HepG2 (cell line): Measurements from ENCODE around the gene UPK1A. TPM values are rescaled to one million over a fixed set of nuclear protein-coding genes. Genes with fewer than 3 reads are reported as not detected.

Experiments
- ARID5B ChIP-seq: IDR thresholded peaks from 2 replicates; pipeline ENCODE4 v1.4.0; 2020; ENCODE audit warnings: mild to moderate bottlenecking, missing genetic modification reagents
- ATRX ChIP-seq: sonication (generic); formaldehyde crosslinking; IDR thresholded peaks from 2 replicates; pipeline ENCODE4 v1.4.0; 2020; ENCODE audit warnings: missing genetic modification reagents, borderline replicate concordance
- CC2D1A ChIP-seq: sonication (generic); formaldehyde crosslinking; IDR thresholded peaks from 2 replicates; pipeline ENCODE4 v1.8.1; 2023; ENCODE audit warnings: mild to moderate bottlenecking, missing genetic modification reagents
- FOXK1 ChIP-seq: sonication (generic); formaldehyde crosslinking; IDR thresholded peaks from 2 replicates; pipeline ENCODE4 v1.4.0; 2020; ENCODE audit warnings: low read depth, missing genetic modification reagents, borderline replicate concordance
- HOXD1 ChIP-seq: sonication (generic); formaldehyde crosslinking; IDR thresholded peaks from 2 replicates; pipeline ENCODE4 v1.5.0; 2020; ENCODE audit warnings: missing genetic modification reagents
- JDP2 ChIP-seq: sonication (generic); formaldehyde crosslinking; IDR thresholded peaks from 2 replicates; pipeline ENCODE4 v1.8.1; 2022; ENCODE audit warnings: missing genetic modification reagents, borderline replicate concordance
- SAP130 ChIP-seq: IDR thresholded peaks from 2 replicates; pipeline ENCODE4 v1.6.1; 2016; ENCODE audit warnings: low read depth
- SIN3A ChIP-seq: IDR thresholded peaks from 2 replicates; pipeline ENCODE4 v1.6.1; 2011; ENCODE audit warnings: low read depth, mild to moderate bottlenecking, control low read depth, low read length, borderline replicate concordance
- SOX6 ChIP-seq, 2 experiments: fragments of 450-650 bp in 1 of 2; sonication (generic) in 1 of 2; formaldehyde crosslinking in 1 of 2; IDR thresholded peaks; 2 replicates each; pipeline versions ENCODE4 v1.4.0 to v1.6.1; 2017 to 2020; ENCODE audit warnings: antibody characterized with exemption in 1 of 2, mild to moderate bottlenecking in 1 of 2, missing genetic modification reagents in 1 of 2
- SP140L ChIP-seq: sonication (generic); formaldehyde crosslinking; IDR thresholded peaks from 2 replicates; pipeline ENCODE4 v1.4.0; 2020; ENCODE audit warnings: missing genetic modification reagents, borderline replicate concordance
- SRSF9 ChIP-seq: fragments of 200-400 bp; formaldehyde crosslinking; IDR thresholded peaks from 2 replicates; pipeline ENCODE4 v1.6.1; 2018; ENCODE audit warnings: borderline replicate concordance, mild to moderate bottlenecking, low read depth, low read length; ENCODE audit not compliant: insufficient read depth, poor library complexity, severe bottlenecking
- TCF12 ChIP-seq, 2 experiments: fragments of 450-650 bp in 1 of 2; sonication (generic) in 1 of 2; formaldehyde crosslinking in 1 of 2; IDR thresholded peaks; 2 replicates each; pipeline versions ENCODE4 v1.6.1 to v1.8.0; 2017 to 2022; ENCODE audit warnings: antibody characterized with exemption in 1 of 2, mild to moderate bottlenecking in 1 of 2, missing genetic modification reagents in 1 of 2, moderate library complexity in 1 of 2
- TSC22D2 ChIP-seq: sonication (generic); formaldehyde crosslinking; IDR thresholded peaks from 2 replicates; pipeline ENCODE4 v1.5.1; 2020; ENCODE audit warnings: missing genetic modification reagents, mild to moderate bottlenecking, borderline replicate concordance
- ZBTB8A ChIP-seq: sonication (generic); formaldehyde crosslinking; IDR thresholded peaks from 2 replicates; pipeline ENCODE4 v1.4.0; 2020; ENCODE audit warnings: mild to moderate bottlenecking, low read depth, missing genetic modification reagents, borderline replicate concordance
- ZNF274 ChIP-seq: sonication (generic); formaldehyde crosslinking; IDR thresholded peaks from 2 replicates; pipeline ENCODE4 v1.5.1; 2020; ENCODE audit warnings: mild to moderate bottlenecking, missing genetic modification reagents
- ZNF383 ChIP-seq: sonication (generic); formaldehyde crosslinking; IDR thresholded peaks from 2 replicates; pipeline ENCODE4 v1.4.0; 2020; ENCODE audit warnings: missing genetic modification reagents, mild to moderate bottlenecking, borderline replicate concordance
- ZNF484 ChIP-seq: sonication (generic); formaldehyde crosslinking; IDR thresholded peaks from 2 replicates; pipeline ENCODE4 v1.5.1; 2020; ENCODE audit warnings: mild to moderate bottlenecking, low read depth, missing genetic modification reagents, borderline replicate concordance
- ZNF510 ChIP-seq: sonication (generic); formaldehyde crosslinking; IDR thresholded peaks from 2 replicates; pipeline ENCODE4 v1.4.0; 2020; ENCODE audit warnings: low read depth, mild to moderate bottlenecking, missing genetic modification reagents
- ZNF850 ChIP-seq: sonication (generic); formaldehyde crosslinking; conservative IDR thresholded peaks from 2 replicates; pipeline ENCODE4 v1.9.0; 2021; ENCODE audit warnings: mild to moderate bottlenecking, missing genetic modification reagents
- ZSCAN22 ChIP-seq: sonication (generic); formaldehyde crosslinking; IDR thresholded peaks from 2 replicates; pipeline ENCODE4 v1.4.0; 2020; ENCODE audit warnings: mild to moderate bottlenecking, missing genetic modification reagents
- polyA plus RNA-seq, 8 experiments: library from polyadenylated mRNA; depleted of rRNA in 3 of 8; stranded (reverse) in 7 of 8; unstranded in 1 of 8; fragments of >200 nt; fragmentation: Illumina TruSeq in 4 of 8; extraction: Trizol in 4 of 8; gene quantifications; 2 replicates each; pipeline versions ENCODE4 v1.2.1 to v1.2.3, GENCODE V29; 2011 to 2016; ENCODE audit warnings: low read depth in 4 of 8, missing spikeins in 1 of 8, mixed read lengths in 1 of 8; ENCODE audit not compliant: insufficient read depth in 1 of 8
- total RNA-seq, 5 experiments: library from RNA; depleted of rRNA; stranded (reverse); fragments of >200 nt; fragmentation: Illumina TruSeq; extraction: Trizol; gene quantifications; 2 replicates each; pipeline ENCODE4 v1.2.3, GENCODE V29; 2016; ENCODE audit warnings: low read depth in 1 of 5
- TF ChIP-seq, protein P1 (sequence below): IDR thresholded peaks from 2 replicates; pipeline ENCODE4 v1.6.1; 2016; ENCODE audit warnings: low read depth
- TF ChIP-seq, protein P2 (sequence below): sonication (generic); formaldehyde crosslinking; IDR thresholded peaks from 2 replicates; pipeline ENCODE4 v1.4.0; 2020; ENCODE audit warnings: mild to moderate bottlenecking, missing genetic modification reagents

Gene UPK1A
- total and polyA plus RNA-seq, 2 of the 13 experiments (the other 11 are each of a cell fraction or from before 2014, with no cell fraction given), result 2.9 TPM; not detected in 1

- TF ChIP-seq SAP130 (peak; percentile 60; the same call in 1 of the 2 replicates), SP140L (CRISPR knock-in tag) (no peak), CC2D1A (CRISPR knock-in tag) (no peak), SIN3A (0 out of 2 replicates have a peak, but pooled peaks have one; percentile 21), SRSF9 (no peak), ZBTB8A (CRISPR knock-in tag) (no peak), FOXK1 (CRISPR knock-in tag) (no peak), ARID5B (CRISPR knock-in tag) (no peak), JDP2 (no peak), ATRX (no peak), ZNF510 (CRISPR knock-in tag) (0 out of 2 replicates have a peak, but pooled peaks have one; percentile 55), SOX6 (IDR thresholded peaks at IDR 0.05) (no peak), SOX6 (CRISPR knock-in tag; IDR thresholded peaks at IDR 0.05) (peak; percentile 68), ZSCAN22 (CRISPR knock-in tag) (no peak), TSC22D2 (CRISPR knock-in tag) (no peak), HOXD1 (CRISPR knock-in tag) (no peak), ZNF274 (CRISPR knock-in tag) (no peak), ZNF484 (no peak), TCF12 (IDR thresholded peaks at IDR 0.05) (no peak), TCF12 (CRISPR knock-in tag; IDR thresholded peaks at IDR 0.05) (peak; percentile 56; the same call in 1 of the 2 replicates), ZNF850 (no peak), ZNF383 (CRISPR knock-in tag) (0 out of 2 replicates have a peak, but pooled peaks have one; percentile 17)
- TF ChIP-seq, protein P1, sequence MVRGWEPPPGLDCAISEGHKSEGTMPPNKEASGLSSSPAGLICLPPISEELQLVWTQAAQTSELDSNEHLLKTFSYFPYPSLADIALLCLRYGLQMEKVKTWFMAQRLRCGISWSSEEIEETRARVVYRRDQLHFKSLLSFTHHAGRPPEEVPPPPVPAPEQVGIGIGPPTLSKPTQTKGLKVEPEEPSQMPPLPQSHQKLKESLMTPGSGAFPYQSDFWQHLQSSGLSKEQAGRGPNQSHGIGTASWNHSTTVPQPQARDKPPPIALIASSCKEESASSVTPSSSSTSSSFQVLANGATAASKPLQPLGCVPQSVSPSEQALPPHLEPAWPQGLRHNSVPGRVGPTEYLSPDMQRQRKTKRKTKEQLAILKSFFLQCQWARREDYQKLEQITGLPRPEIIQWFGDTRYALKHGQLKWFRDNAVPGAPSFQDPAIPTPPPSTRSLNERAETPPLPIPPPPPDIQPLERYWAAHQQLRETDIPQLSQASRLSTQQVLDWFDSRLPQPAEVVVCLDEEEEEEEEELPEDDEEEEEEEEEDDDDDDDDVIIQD, result 0 out of 2 replicates have a peak, but pooled peaks have one; percentile 14
- TF ChIP-seq, protein P2, sequence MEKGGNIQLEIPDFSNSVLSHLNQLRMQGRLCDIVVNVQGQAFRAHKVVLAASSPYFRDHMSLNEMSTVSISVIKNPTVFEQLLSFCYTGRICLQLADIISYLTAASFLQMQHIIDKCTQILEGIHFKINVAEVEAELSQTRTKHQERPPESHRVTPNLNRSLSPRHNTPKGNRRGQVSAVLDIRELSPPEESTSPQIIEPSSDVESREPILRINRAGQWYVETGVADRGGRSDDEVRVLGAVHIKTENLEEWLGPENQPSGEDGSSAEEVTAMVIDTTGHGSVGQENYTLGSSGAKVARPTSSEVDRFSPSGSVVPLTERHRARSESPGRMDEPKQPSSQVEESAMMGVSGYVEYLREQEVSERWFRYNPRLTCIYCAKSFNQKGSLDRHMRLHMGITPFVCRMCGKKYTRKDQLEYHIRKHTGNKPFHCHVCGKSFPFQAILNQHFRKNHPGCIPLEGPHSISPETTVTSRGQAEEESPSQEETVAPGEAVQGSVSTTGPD, result no peak
These were observed 21.9 kb upstream of the UPK1A start (continued) for GRCh38 chr19:35644206-35644986.
